A673 (cell line): Measurements from ENCODE around the gene TMEM164. TPM values are rescaled to one million over a fixed set of nuclear protein-coding genes. Genes with fewer than 3 reads are reported as not detected.

Experiments
- BruUV-seq: library from RNA; stranded (reverse); fragments of 400-500 nt; replicated peaks from 2 replicates; lab custom pipeline; 2021; lab: Mats Ljungman, UMichigan
- CTCF ChIA-PET: fragments of 300-600 bp; sonication (Branson Sonifier 250); formaldehyde crosslinking; loops from one replicate; lab custom pipeline; 2022; ENCODE audit warnings: antibody characterized with exemption; lab: Charles Lee
- POLR2A ChIA-PET: fragments of 300-600 bp; sonication (Branson Sonifier 250); formaldehyde crosslinking; loops from one replicate; lab custom pipeline; 2022; ENCODE audit warnings: antibody characterized with exemption; ENCODE audit not compliant: low non-redundant PET; lab: Charles Lee
- DNase-seq: peaks from one replicate; pipeline ENCODE4 v3.0.0-alpha.2; 2015; ENCODE audit warnings: low spot score
- H3K27ac ChIP-seq: fragments of 200-600 bp; sonication (generic); 2 replicates; pipeline ENCODE4 v1.5.1; 2016; ENCODE audit warnings: mixed run types, low read depth, mild to moderate bottlenecking, mixed read lengths, antibody characterized with exemption, low read length; ENCODE audit not compliant: poor library complexity, severe bottlenecking
- H3K27me3 ChIP-seq: fragments of 200-600 bp; sonication (generic); replicated peaks from 2 replicates; pipeline ENCODE4 v1.6.1; 2017; ENCODE audit warnings: mixed run types, low read depth, mild to moderate bottlenecking, mixed read lengths, antibody characterized with exemption, low read length; ENCODE audit not compliant: insufficient read depth, poor library complexity
- H3K36me3 ChIP-seq: fragments of 200-600 bp; sonication (generic); 2 replicates; pipeline ENCODE4 v1.6.1; 2016; ENCODE audit warnings: mixed run types, mild to moderate bottlenecking, mixed read lengths, antibody characterized with exemption, low read length; ENCODE audit not compliant: insufficient read depth, poor library complexity, severe bottlenecking
- H3K4me1 ChIP-seq: fragments of 200-600 bp; sonication (generic); 2 replicates; pipeline ENCODE4 v1.6.1; 2017; ENCODE audit warnings: mixed run types, mild to moderate bottlenecking, mixed read lengths, antibody characterized with exemption, low read length; ENCODE audit not compliant: insufficient read depth, poor library complexity, severe bottlenecking
- H3K4me3 ChIP-seq: fragments of 200-600 bp; sonication (generic); 2 replicates; pipeline ENCODE4 v1.5.1; 2016; ENCODE audit warnings: low read depth, mixed run types, mild to moderate bottlenecking, mixed read lengths, low read length; ENCODE audit not compliant: poor library complexity, severe bottlenecking
- H3K9me3 ChIP-seq: fragments of 200-600 bp; sonication (generic); 2 replicates; pipeline ENCODE4 v1.6.1; 2016; ENCODE audit warnings: mixed run types, low read depth, mild to moderate bottlenecking, mixed read lengths, antibody characterized with exemption, low read length; ENCODE audit not compliant: poor library complexity, severe bottlenecking
- EZH2 ChIP-seq: fragments of 200-600 bp; sonication (generic); IDR thresholded peaks from 2 replicates; pipeline ENCODE4 v1.6.1; 2017; ENCODE audit warnings: borderline replicate concordance, low read depth, mild to moderate bottlenecking, mixed read lengths, antibody characterized with exemption, low read length; ENCODE audit not compliant: poor library complexity, severe bottlenecking
- intact Hi-C: fragments of 100-400 bp; cut with micrococcal nuclease; formaldehyde crosslinking; loops from one replicate; pipeline ENCODE4 v1.10.0; 2022; ENCODE audit not compliant: unreplicated experiment
- total RNA-seq: library from RNA; stranded (reverse); gene quantifications from 2 replicates; pipeline ENCODE4 v1.2.3, GENCODE V29; 2021
- TF ChIP-seq, protein P1 (sequence below): fragments of 300-800, 200-600 bp; sonication (generic); conservative IDR thresholded peaks from 2 replicates; pipeline ENCODE4 v1.5.1; 2017; ENCODE audit warnings: low read depth, mild to moderate bottlenecking, antibody characterized with exemption, low read length, moderate library complexity, mixed read lengths

Gene TMEM164
- total RNA-seq, 1 experiment from 2014 or later, result 26.5 TPM

DNA sequence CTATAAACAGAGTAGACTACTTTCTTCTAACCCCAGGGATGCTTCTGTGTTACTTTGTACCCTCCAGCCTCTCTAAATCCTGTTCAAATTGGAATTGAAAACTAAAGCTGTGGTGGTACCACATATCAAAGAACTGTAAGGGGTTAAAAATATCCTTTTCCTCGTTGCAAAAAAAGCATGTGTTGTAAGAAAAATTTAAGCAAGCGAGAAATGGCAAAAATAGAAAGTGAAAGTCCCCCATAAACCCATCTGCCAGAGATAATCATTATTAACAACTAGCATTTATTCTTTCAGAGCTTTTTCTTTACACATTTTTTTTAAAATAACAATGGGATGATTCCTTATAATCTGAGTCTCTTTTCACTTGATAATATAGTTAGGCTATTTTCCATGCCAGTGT lies 40.6 kb downstream of the TMEM164 start:
- H3K4me1 ChIP-seq, result peaks cover 4% of the 10 kb centered on the region
- intact Hi-C loops, result no loop called here
- BruUV-seq, result no TSS peak
- TF ChIP-seq EZH2, result no peak
- no peaks in the 10 kb centered on the region for H3K27me3 ChIP-seq
- DNase-seq, result no peak
- ChIA-PET POLR2A (no interaction called here), CTCF (no interaction called here)
- H3K4me3 ChIP-seq, result no peak overlapping the region
- no peaks in the 10 kb centered on the region for H3K9me3 ChIP-seq
- no peaks in the 10 kb centered on the region for H3K36me3 ChIP-seq
- H3K27ac ChIP-seq, result no peak overlapping the region

DNA sequence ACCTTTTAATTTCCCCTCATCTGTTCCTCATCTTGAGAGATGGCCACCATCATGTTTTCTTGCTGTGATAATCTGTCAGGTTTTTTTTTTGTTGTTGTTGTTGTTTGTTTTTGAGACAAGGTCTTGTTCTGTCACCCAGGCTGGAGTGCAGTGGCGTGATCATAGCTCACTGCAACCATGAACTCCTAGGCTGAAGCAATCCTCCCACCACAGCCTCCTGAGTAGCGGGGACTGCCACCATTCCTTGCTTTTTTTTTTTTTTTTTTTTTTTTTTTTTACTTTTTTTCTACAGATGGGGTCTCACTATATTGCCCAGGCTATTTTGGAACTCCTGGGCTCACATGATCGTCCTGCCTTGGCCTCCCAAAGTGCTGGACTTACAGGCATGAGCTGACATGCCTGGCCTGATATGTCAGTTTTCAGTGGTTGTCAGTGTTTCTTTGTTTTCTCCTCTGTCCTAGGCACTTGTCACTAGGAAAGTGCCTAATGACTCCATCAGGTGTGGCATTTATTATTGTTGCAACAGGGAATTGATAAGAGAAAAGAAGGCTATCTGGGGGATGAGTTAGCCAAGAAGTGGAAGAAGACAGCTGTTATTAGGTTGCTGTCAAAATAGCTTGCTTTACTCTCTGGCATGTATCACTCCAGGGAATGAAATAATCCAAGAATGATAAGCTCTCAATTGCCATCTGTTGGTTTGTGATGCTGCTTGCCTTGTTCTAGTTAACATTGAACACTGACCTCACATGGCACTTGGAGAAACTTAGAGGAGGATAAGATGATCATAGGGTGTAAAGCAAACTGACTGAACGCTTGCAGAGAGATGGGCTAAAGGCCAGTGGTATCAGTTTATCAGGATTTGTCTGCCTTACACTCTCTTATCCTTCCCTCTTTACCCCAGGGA lies 41.7 kb downstream of the TMEM164 start:
- intact Hi-C loops, result no loop called here
- Histone ChIP-seq H3K4me3 (no peak overlapping the region), H3K36me3 (no peaks in the 10 kb centered on the region), H3K4me1 (peaks cover 4% of the 10 kb centered on the region), H3K9me3 (no peaks in the 10 kb centered on the region), H3K27me3 (no peaks in the 10 kb centered on the region), H3K27ac (no peak overlapping the region)
- no TSS peak for BruUV-seq
- DNase-seq, result no peak
- ChIA-PET CTCF (interaction anchor here (0.6 to 1.6 kb wide), 2 partner anchors 24 to 102 kb away, joined by 3 to 4 read pairs; no protein-coding TSS in a partner anchor), POLR2A (no interaction called here)
- TF ChIP-seq, protein P1, sequence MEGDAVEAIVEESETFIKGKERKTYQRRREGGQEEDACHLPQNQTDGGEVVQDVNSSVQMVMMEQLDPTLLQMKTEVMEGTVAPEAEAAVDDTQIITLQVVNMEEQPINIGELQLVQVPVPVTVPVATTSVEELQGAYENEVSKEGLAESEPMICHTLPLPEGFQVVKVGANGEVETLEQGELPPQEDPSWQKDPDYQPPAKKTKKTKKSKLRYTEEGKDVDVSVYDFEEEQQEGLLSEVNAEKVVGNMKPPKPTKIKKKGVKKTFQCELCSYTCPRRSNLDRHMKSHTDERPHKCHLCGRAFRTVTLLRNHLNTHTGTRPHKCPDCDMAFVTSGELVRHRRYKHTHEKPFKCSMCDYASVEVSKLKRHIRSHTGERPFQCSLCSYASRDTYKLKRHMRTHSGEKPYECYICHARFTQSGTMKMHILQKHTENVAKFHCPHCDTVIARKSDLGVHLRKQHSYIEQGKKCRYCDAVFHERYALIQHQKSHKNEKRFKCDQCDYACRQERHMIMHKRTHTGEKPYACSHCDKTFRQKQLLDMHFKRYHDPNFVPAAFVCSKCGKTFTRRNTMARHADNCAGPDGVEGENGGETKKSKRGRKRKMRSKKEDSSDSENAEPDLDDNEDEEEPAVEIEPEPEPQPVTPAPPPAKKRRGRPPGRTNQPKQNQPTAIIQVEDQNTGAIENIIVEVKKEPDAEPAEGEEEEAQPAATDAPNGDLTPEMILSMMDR, result no peak
- no peak for TF ChIP-seq EZH2

DNA sequence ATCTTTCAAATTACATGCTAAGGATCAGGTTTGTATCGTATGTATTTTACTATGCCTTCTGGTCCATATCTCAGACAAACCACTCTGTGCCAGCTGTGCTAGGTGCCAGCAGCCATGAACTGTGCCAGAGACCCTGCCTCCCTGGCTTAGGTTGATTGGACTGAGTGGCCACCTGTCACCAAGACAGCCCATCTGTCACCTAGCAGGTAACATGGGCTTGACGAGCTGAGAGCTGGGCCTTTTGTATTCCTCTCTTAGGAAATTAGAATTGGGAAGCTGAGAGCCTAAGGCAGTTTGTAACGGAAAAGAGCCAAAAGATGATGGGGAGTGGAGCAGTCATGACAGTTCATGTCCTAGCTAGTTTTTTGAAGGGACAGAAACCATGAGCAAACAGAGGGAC lies 42.5 kb downstream of the TMEM164 start:
- Histone ChIP-seq H3K4me1 (peaks cover 4% of the 10 kb centered on the region), H3K9me3 (no peaks in the 10 kb centered on the region), H3K27me3 (no peaks in the 10 kb centered on the region), H3K27ac (no peak overlapping the region), H3K36me3 (no peaks in the 10 kb centered on the region), H3K4me3 (no peak overlapping the region)
- POLR2A ChIA-PET, result no interaction called here
- no peak for DNase-seq
- CTCF ChIA-PET, result interaction anchor here (1.6 kb wide), 1 partner anchor 101 kb away, joined by 4 read pairs; no protein-coding TSS in a partner anchor
- no TSS peak for BruUV-seq
- TF ChIP-seq EZH2, result no peak
- TF ChIP-seq, protein P1, result no peak
- intact Hi-C loops, result no loop called here
